ENCODE measurements around the gene ENDOV.

The ENDOV gene

DNA sequence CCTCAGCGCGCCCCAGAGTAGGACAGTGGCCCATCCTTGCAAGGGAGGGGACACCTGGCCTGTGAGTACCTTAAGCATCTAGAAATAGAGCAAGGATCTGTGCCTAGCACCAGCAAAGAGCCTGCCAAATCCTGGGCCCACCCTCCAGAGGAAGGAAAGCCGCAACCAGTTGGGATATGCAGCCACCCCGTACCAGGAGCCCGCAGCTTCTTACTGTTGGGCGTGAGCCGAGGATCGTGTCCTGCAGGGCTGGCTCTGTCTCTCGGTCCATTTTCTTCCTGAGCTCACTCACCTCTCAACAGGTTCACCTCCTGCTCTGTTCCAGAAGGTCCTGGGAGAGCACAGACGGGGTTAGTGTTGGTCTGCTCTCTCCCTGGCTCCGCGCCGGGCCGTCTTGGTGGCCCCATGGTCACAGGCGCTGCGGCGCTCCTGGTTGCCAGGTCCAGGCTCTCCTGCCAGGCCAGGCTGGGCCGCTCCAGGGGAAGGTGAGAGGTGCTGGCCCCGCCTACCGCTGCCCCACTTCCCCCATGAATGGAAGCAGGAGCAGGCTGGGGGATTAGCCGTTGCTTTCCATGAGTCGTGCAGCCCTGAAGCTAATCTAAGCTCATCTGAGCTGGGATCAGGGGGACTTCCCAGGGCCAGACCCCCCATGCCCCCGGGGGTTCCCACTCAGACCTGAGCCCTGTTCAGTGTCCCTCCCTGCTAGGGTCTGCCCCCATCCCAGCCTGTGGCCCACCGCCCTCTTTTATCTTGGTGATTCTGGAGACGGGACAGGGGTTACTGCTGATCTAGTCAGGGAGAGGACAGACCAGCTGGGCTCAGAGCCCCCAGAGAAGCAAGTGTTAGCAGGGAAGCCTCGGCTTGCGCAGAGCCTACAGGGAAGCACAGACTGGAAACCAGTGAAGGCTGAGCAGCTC is 12.7 kb downstream of the ENDOV start:
- H3K27me3 ChIP-seq (replicated peaks; ENCODE audit: control insufficient read depth, insufficient read depth, low read length) = no peaks in the 10 kb centered on the region
- no peaks in the 10 kb centered on the region for H3K9me3 ChIP-seq (ENCODE audit: control insufficient read depth, low read length)
- no peak overlapping the region for H3K9ac ChIP-seq (ENCODE audit: low read length)
- peaks cover 10% of the 10 kb centered on the region for H3K36me3 ChIP-seq (ENCODE audit: control insufficient read depth, insufficient read depth, low read length, severe bottlenecking)
- no peak for DNase-seq (ENCODE audit: low read depth)
- no peaks in the 10 kb centered on the region for H3K4me1 ChIP-seq (ENCODE audit: control insufficient read depth, insufficient read depth, low read length)
- H3K4me3 ChIP-seq (ENCODE audit: low read length) = no peak overlapping the region

DNA sequence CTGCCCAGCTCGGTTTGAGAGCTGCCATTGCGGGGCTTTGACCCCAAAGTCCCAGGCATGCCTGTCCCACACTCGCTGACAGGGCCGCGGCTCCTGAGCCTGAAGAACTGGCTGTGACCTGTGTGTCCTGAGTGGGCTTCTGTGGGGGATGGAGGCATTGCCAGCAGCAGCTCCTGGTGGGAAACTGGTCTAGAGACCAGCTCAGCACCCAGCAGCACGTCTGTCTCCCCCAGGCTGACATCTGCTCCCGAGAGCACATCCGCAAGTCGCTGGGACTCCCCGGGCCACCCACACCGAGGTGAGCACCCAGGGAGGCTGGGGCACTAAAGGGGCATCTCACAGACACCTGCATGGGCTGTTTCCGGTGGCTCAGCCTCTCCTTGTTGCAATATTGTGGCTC is 13.4 kb downstream of the ENDOV start:
- no peaks in the 10 kb centered on the region for H3K4me1 ChIP-seq (ENCODE audit: control insufficient read depth, insufficient read depth, low read length)
- no peaks in the 10 kb centered on the region for H3K9me3 ChIP-seq (ENCODE audit: control insufficient read depth, low read length)
- H3K27me3 ChIP-seq (replicated peaks; ENCODE audit: control insufficient read depth, insufficient read depth, low read length) = no peaks in the 10 kb centered on the region
- no peak overlapping the region for H3K9ac ChIP-seq (ENCODE audit: low read length)
- H3K4me3 ChIP-seq (ENCODE audit: low read length) = no peak overlapping the region
- DNase-seq (ENCODE audit: low read depth) = no peak
- peaks cover 10% of the 10 kb centered on the region for H3K36me3 ChIP-seq (ENCODE audit: control insufficient read depth, insufficient read depth, low read length, severe bottlenecking)

DNA sequence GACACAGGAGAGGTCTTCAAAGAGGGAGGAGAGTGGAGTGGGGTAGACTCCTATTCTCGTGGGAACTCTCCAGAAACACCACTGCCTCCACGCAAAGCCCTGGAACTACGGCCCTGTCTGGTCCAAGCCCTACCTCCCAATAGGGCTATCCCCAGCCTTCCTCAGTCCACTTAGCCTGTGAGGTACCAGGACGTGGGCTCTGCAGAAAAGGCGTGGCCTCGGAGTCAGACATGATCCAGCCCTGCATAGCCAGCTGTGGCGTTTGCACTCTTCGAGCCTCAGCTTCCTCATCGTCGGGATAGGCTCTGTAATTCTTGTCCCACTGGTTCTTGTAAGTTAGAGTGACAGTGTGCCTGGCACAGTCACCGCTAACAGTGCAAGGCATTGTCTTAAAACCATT is 13.8 kb downstream of the ENDOV start:
- DNase-seq (ENCODE audit: low read depth) = no peak
- H3K4me3 ChIP-seq (ENCODE audit: low read length) = no peak overlapping the region
- no peaks in the 10 kb centered on the region for H3K4me1 ChIP-seq (ENCODE audit: control insufficient read depth, insufficient read depth, low read length)
- peaks cover 10% of the 10 kb centered on the region for H3K36me3 ChIP-seq (ENCODE audit: control insufficient read depth, insufficient read depth, low read length, severe bottlenecking)
- H3K9ac ChIP-seq (ENCODE audit: low read length) = no peak overlapping the region
- no peaks in the 10 kb centered on the region for H3K27me3 ChIP-seq (replicated peaks; ENCODE audit: control insufficient read depth, insufficient read depth, low read length)
- H3K9me3 ChIP-seq (ENCODE audit: control insufficient read depth, low read length) = no peaks in the 10 kb centered on the region

DNA sequence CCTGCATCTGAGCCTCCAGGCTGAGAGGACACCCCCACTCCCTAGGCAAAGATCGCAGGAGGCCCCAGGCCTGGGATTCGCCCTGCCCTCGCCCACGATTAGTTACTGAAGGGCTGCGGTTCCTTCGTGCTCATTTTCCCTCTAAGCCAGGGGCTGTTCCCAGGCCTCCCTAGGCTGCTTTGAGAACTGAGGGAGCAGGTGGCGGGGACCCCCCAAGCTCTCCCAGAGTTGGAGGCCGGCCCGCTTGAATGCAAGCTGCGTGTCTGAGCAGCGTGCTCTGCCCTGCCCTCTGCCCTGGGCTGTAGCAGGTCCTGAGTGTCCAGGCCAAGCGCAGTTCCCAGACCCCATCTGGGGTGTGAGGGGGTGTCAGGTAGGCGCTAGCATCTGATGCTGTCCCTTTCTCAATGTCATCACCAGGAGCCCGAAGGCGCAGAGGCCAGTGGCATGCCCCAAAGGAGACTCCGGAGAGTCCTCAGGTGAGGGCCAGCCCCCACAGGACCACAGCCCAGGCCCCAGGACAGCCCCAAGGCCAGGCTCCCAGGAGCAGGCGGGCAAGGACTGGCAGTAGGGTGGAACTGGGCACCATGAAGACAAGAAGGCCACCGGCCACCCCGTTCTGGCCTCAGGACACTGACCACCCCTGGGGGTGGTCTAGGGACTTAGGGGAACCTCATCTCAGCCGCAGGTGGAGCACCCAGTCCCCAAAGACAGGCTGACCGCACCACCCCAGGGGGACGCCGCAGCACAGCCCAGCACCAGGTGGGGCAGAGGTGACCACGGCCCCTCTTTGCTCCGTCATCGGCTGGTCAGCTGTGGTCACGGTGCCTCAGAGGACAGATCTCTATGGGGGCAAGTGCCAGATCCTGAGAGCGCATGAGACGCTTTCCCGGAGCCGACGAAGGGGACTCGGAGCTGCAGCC is 14.6 kb downstream of the ENDOV start:
- Histone ChIP-seq H3K4me3 (ENCODE audit: low read length) (no peak overlapping the region), H3K9ac (ENCODE audit: low read length) (no peak overlapping the region), H3K4me1 (ENCODE audit: control insufficient read depth, insufficient read depth, low read length) (no peaks in the 10 kb centered on the region), H3K27me3 (replicated peaks; ENCODE audit: control insufficient read depth, insufficient read depth, low read length) (no peaks in the 10 kb centered on the region), H3K9me3 (ENCODE audit: control insufficient read depth, low read length) (no peaks in the 10 kb centered on the region), H3K36me3 (ENCODE audit: control insufficient read depth, insufficient read depth, low read length, severe bottlenecking) (peaks cover 10% of the 10 kb centered on the region)
- DNase-seq (ENCODE audit: low read depth) = no peak

DNA sequence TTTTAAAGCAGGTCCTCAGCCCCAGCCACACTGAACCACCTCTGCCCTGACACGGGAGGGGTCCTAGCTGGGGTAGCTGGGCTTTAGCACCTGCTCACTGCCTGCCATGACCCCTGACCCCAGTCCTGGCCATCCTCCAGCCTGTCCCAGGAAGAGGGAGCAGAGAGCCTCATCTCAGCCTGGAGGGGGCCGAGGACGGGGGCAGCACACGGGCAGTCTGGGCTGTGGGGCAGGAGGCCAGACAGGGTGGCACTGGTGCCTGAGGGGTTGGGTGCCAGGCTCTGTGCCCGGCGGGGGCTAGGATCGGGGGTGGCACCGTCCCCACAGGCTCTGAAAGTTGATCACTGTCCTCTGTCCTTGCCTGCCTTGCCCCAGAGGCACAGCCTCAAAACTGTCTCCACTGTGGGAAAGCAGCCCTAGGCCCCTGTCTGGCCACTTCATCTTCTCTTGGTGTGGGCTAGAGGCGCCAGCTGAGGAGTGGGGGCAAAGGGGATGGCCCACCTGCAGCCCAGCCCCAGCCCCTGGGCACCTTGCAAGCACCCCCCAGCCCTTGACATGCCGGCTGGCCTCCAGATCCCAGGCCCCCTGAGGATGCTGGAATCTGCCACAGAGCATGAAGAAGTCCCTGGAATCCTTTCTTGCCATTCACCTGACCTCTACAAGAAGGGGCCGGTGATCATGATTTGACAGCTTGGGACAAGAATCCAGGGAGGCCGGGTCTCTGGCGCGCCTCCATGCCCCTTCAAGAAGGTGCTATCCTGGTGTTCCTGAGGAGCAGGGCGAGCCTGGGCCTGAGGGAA is 15.7 kb downstream of the ENDOV start:
- Histone ChIP-seq H3K36me3 (ENCODE audit: control insufficient read depth, insufficient read depth, low read length, severe bottlenecking) (peaks cover 10% of the 10 kb centered on the region), H3K27me3 (replicated peaks; ENCODE audit: control insufficient read depth, insufficient read depth, low read length) (no peaks in the 10 kb centered on the region), H3K9me3 (ENCODE audit: control insufficient read depth, low read length) (no peaks in the 10 kb centered on the region), H3K4me3 (ENCODE audit: low read length) (no peak overlapping the region), H3K4me1 (ENCODE audit: control insufficient read depth, insufficient read depth, low read length) (no peaks in the 10 kb centered on the region), H3K9ac (ENCODE audit: low read length) (no peak overlapping the region)
- no peak for DNase-seq (ENCODE audit: low read depth)

DNA sequence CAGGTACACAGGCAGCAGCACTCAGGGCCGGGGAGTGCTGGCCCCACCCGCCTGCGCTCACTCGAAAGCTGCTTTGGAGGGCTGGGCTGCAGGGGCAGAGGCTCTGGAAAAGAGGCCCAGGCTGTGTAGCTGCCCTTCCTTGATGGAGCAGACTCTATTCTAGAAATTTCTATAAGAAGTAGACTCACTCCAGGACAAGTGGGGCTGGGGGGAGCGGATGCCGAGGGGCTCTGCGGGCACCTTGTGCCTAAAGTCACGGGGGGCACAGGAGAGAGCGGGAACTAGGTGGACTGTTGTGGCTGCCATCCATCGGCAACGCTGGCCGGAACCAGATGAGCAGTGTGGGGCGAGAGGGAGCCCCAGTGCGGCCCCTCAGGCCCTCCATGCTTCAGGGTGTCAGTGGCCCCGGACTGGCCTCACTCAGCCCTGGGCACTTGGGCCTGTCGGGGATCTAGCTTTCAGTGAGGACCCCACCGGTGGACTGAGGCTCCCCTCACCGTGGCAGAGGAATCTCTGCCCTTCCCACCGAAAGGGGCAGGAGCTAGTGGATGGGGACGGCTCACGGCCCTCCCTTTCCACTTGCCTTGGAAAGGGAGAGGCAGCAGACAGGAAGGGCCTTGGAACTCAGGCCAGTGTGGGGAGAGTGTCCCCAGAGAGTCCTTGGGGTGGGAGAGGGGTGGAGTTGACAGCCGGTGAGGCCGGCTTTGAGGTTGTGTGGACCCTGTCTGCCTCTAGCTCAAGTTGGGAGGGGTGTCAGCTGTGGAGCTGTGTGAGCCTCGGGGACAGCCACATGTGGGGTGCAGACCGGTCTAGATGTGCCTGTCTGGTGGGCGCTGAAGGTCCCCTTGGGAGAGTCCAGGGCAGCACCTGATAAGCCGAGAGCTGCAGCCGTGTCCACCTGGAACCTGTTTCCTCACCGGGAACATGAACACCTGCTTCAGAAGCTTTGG is 16.6 kb downstream of the ENDOV start:
- H3K36me3 ChIP-seq (ENCODE audit: control insufficient read depth, insufficient read depth, low read length, severe bottlenecking) = peaks cover 10% of the 10 kb centered on the region
- H3K9me3 ChIP-seq (ENCODE audit: control insufficient read depth, low read length) = no peaks in the 10 kb centered on the region
- no peak for DNase-seq (ENCODE audit: low read depth)
- no peaks in the 10 kb centered on the region for H3K4me1 ChIP-seq (ENCODE audit: control insufficient read depth, insufficient read depth, low read length)
- no peaks in the 10 kb centered on the region for H3K27me3 ChIP-seq (replicated peaks; ENCODE audit: control insufficient read depth, insufficient read depth, low read length)
- H3K4me3 ChIP-seq (ENCODE audit: low read length) = no peak overlapping the region
- H3K9ac ChIP-seq (ENCODE audit: low read length) = no peak overlapping the region

DNA sequence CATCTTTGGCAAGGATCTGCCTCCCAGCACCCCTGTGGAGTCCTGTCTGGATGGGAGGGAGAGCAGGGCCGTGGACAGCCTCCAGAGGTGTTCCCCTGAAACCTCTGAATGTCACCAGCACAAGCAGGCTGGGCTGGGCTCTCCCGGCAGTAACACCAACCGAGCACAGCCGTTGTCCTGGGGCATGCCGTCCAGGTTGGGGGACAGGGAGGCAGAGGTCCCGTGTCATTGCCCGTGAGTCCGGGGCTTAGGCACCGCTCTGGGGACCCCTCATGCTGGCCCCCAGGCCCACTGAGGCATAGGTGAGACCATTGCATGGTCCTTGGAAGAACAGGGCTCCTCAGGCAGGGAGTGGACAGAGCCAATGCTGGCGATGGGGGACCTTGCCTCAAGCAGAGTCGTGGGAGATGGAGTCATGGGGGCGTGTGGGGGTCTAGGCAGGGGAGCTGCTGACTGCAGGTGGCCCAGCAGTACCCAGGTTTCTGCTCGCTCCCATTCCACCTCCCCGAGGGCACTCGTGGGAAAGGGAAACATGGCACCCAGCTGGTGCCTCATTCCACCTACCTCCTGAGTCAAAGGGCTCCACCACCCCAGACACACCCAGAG is 17.5 kb downstream of the ENDOV start:
- Histone ChIP-seq H3K4me3 (ENCODE audit: low read length) (no peak overlapping the region), H3K27me3 (replicated peaks; ENCODE audit: control insufficient read depth, insufficient read depth, low read length) (no peaks in the 10 kb centered on the region), H3K9ac (ENCODE audit: low read length) (no peak overlapping the region), H3K9me3 (ENCODE audit: control insufficient read depth, low read length) (no peaks in the 10 kb centered on the region), H3K4me1 (ENCODE audit: control insufficient read depth, insufficient read depth, low read length) (no peaks in the 10 kb centered on the region), H3K36me3 (ENCODE audit: control insufficient read depth, insufficient read depth, low read length, severe bottlenecking) (peaks cover 10% of the 10 kb centered on the region)
- DNase-seq (ENCODE audit: low read depth) = no peak

DNA sequence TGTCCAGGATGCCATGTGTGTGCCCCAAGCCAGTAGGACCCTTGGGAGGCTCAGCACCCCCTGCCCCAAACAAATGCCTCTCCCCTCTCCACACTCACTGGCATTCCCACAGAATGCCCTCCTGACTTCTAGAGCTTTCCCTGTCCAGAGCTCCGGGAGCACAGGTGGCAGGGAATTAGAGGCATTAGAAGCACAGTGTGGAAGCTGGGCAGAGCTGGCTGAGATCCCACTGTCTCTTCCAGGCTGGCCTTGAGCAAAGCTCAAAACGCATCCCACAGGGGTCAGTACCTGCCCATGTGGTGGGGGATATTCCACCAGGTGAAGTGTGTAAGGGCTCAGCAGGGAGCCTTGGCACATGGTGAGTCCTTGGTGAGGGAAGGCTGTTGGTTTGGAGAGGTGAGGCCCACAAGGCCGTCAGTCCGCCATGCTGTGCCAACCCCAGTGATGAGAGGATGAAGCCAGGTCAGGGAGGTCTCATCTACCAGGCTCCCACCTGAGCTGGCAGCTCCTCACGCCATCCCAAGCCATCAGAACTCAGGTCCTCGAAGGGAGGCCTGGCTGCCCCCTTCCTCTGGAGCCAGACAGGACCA is 18.1 kb downstream of the ENDOV start:
- H3K9me3 ChIP-seq (ENCODE audit: control insufficient read depth, low read length) = no peaks in the 10 kb centered on the region
- no peak for DNase-seq (ENCODE audit: low read depth)

DNA sequence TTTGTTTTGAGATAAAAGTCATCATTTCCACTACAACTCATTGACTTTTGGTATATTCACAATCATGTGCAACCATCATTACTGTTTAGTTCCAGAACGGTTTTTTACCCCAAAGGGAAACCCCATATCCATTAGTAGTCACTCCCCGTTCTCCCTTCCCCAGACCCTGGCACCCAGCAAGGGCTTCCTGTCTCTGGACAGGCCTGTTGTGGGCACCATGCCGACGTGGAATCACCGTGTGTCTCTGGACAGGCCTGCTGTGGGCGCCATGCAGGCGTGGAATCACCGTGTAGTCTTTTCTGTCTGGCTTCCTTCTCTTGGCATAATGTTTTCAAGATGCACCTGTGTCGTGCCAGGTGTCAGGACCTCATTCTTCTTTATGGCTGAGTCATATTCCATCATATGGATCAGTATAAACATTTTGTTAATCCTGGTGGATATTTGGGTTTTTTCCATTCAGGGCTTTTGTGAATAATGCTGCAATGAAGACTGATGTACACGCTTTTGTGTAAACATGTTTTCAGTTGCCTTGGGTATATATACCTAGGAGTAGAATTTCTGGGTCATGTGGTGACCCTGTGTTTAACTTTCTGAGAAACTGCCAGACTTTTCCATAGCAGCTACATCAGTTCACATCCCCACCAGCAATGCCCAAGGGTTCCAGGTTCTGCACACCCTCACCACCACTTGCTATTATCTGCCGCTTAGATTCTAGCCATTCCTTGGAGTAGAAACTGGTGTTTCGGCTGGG is 19.1 kb downstream of the ENDOV start:
- H3K9ac ChIP-seq (ENCODE audit: low read length) = no peak overlapping the region
- H3K36me3 ChIP-seq (ENCODE audit: control insufficient read depth, insufficient read depth, low read length, severe bottlenecking) = peaks cover 4% of the 10 kb centered on the region
- no peak for DNase-seq (ENCODE audit: low read depth)

More for the DNA sequence above, 18.1 kb downstream of the ENDOV start:
- no peaks in the 10 kb centered on the region for H3K27me3 ChIP-seq (replicated peaks; ENCODE audit: control insufficient read depth, insufficient read depth, low read length)
- H3K4me1 ChIP-seq (ENCODE audit: control insufficient read depth, insufficient read depth, low read length) = no peaks in the 10 kb centered on the region
- no peak overlapping the region for H3K9ac ChIP-seq (ENCODE audit: low read length)
- peaks cover 10% of the 10 kb centered on the region for H3K36me3 ChIP-seq (ENCODE audit: control insufficient read depth, insufficient read depth, low read length, severe bottlenecking)
- no peak overlapping the region for H3K4me3 ChIP-seq (ENCODE audit: low read length)

More for the DNA sequence above, 19.1 kb downstream of the ENDOV start:
- Histone ChIP-seq H3K4me3 (ENCODE audit: low read length) (no peak overlapping the region), H3K9me3 (ENCODE audit: control insufficient read depth, low read length) (no peaks in the 10 kb centered on the region), H3K27me3 (replicated peaks; ENCODE audit: control insufficient read depth, insufficient read depth, low read length) (no peaks in the 10 kb centered on the region), H3K4me1 (ENCODE audit: control insufficient read depth, insufficient read depth, low read length) (no peaks in the 10 kb centered on the region)
